Left renal cortex interstitium (tissue), 4 donors: ENCODE data around the gene ZXDC. TPM values are rescaled to one million over a fixed set of nuclear protein-coding genes. Genes with fewer than 3 reads are reported as not detected.

Experiments used
- DNase-seq, 4 donors: peaks; one replicate each; pipeline ENCODE4 v3.0.0-alpha.2; 2013; ENCODE audit warnings: low read depth in 4 of 4, low spot score in 2 of 4, missing footprints in 1 of 4
- polyA plus RNA-seq, 4 donors: library from polyadenylated mRNA; unstranded; fragments of 120-200 nt; gene quantifications; one replicate each; pipeline ENCODE4 v1.2.1, GENCODE V29; 2013; ENCODE audit not compliant: insufficient read length in 4 of 4

The ZXDC gene
- polyA plus RNA-seq, 4 donors, result 29.3 to 47.3 (median 35.9) TPM

DNA sequence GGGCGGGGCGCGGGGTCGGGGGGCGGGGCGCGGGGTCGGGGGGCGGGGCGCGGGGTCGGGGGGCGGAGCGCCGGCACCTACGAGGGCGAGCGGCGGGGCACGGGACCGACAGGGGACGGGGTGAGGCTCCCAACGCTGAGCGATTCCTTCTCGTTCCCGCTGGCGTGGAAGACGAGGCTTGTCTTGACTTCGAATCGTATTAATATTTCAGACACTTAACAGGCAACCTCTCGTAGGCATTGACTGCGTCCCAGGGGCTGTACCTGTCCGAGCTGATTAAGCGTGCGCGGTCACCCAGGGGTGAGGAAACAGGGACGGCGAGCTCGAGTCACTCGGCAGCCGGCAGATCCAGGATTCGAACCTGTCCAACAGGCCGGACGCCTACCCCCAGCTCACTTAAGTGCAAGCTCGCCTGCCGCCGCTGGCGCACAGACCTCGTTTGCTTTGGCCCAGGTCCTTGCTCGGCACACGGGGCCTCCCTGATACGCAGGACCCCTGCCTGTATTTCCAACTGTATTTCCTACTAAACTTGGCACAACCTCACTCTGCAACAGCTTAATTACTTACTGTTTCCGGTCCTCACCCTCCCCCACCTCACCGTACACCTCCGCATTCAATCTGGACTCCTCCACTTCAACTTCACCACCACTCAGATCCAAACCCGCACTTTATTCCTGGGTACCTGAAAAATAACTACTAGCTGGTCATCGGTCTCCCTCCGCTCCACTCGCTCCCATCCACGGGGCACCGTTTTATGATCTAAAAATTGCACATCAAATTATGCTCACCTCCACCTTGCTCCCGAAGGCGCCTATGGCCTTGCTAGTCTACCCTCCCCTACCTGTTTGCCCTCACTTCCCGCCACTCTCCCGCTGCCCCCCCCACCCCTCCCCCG, 722 bp upstream of the ZXDC start:
- peak in 2 of 4 donors; percentile 39 to 44 for DNase-seq

DNA sequence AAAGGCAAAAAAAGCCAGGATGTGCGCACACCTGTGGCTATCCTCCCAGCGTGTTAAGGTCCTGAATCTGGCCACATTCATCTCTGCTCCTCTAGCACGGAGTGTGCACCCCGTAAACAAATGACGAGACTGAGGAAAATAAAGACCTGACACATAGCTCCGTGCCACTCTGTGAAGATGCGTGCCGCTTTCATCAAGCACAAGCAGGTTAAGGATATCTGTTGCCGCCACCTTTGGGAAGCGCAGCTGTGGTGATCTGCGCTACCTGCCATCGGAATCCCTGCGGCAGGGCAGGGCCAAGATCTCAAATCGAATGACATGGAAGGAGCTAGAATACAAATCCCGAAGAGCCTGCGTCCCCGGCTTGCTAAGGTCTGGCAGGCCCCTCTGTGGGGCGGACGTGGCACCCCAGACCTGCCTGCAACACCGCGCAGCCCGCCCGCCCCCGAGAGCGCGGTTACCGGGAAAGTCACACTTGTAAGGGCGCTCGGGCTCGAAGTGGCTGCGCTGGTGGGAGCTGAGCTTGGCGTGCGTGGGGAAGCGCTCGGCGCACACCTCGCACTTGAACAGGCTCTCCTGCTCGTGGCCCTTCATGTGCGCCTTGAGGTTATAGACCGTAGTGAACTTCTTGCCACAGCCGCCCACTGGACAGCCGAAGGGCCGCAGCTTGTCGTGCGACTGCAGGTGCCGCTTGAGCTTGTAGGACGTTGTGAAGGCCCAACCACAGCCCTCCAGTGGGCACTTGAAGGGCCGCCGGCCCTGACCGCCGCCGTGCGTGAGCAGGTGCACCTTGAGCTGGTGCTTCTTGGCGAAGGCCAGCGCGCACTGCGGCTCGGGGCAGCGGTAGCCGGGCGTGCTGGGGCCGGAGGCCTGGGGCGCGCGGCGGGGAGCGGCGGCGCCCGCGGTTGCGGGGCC, 936 bp downstream of the ZXDC start:
- DNase-seq, result peak in 1 of 4 donors; percentile 37

GRCh38 chr3:126473292-126474168, 2.2 kb downstream of the ZXDC start:
- DNase-seq, result no peak

GRCh38 chr3:126472277-126473006, 3.2 kb downstream of the ZXDC start:
- DNase-seq, result no peak

GRCh38 chr3:126469479-126469878, 6.2 kb downstream of the ZXDC start:
- no peak for DNase-seq

DNA sequence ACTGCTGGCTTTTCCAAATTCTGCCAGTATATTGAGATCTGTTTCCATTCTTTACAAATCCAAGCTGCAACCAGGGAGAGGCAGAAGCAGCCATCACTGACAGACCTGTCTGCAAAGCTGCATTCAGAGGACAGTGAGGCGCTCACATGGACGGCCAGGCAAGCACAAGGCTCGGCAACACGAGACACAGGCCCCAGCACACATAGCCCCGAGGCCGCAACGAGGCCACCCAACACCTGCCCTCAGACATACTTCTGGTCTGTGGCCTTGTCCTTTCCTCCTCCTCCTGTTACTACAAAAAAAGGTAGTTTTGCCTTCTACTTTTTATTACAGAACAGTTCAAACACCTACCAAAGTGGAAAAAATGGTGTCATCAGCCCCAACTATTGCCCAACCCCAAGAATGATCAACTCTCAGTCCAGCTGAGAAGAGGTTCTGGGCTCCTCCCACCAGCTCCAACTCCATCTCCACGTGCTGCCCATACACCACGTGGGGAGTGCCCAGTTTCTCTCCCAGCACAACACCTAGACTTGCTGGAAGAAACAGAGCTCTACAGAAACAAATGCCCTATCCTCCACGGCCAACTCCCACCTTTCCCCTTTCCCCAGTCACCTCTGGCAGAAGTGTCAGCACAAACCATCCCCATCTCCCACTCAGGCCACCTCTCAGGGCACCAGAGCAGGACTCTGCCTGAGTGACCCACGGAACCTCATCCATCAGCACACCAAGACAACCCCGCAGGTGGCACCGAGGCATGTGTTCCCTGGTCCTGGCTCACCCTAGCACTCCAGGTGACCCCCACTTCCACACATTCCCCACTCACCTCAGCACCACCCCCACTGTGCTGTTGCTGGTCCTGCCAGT, 7.4 kb downstream of the ZXDC start:
- no peak for DNase-seq

DNA sequence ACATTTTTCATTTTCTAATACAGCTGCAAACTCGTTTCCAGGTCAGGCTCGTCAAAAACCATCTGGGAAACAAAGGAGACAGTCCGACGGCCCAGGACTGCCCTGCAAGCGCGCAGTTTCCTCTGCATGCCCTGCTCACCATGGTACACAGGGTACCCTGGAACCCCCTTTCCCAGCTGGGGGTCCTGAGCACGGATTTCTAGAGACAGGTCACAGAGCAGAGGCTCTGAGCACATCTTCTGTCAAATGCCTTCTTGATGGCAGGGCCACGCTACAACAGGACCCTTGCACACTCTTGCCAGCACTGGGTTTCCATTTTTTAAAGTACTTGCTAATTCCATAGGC, 8.1 kb downstream of the ZXDC start:
- no peak for DNase-seq

DNA sequence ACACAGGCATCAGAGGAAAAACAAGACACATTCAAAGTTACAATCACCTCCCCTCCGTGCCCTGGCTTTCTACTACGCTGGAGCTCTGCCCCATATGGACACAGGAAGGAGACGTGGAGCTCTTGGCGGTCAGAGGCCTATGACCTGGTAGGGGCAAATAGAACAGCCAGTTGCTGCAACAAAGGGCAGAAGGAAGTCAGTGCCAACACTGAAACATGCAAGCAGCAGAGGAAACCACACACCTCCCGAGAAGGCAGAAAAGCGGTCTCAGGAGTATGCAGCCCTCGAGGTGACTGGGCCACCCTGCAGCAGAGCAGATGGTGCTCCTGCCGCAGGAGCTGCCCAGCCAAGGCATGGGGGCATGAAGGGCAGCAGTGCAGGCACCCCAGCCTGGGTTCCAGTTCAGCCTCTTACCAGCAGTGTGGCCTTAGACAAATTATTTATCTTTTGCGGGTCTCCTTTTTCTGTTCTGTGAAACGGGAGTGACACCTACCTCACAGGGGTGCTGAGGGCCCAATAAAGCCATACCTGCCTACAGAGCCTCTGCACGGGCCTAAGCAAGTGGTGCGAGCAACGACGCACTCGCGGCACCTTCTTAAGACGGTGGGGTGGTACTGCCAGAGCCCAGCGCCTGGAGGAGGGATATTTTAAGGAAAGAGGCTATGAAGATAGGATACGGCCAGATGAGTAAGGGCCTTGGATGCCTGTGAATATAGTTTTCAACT, 8.6 kb downstream of the ZXDC start:
- DNase-seq, result no peak

DNA sequence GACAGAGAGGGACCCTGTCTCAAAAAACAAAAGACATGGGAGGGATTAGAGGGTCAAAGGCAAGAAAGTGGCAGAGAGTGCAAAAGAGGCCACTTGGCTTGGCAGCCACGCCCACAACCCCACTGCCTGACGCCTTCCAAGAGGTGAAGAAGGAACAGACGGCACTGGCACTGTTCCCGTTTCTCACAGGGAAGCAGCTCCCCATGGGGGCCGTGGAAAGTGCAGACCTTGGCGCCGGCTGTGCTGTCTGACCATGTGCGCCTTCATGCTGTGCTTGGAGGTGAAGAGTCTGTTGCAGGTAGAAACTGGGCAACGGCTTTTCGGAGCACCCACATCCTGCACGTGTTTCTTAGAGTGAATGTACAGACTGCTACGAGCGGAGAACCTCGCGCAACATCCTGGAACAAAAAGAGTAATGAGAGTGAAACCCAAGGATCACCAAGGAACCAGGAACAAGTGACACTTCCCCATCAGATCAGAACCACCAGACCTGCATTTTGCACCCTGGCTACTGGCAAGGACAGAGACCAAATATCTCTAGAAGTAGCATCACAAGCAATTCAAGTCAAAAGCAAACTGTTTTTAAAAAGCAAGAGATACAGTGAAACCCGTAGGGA, 9.7 kb downstream of the ZXDC start:
- no peak for DNase-seq

GRCh38 chr3:126464997-126465396, 10.7 kb downstream of the ZXDC start:
- DNase-seq, result no peak

GRCh38 chr3:126464494-126464893, 11.2 kb downstream of the ZXDC start:
- no peak for DNase-seq

DNA sequence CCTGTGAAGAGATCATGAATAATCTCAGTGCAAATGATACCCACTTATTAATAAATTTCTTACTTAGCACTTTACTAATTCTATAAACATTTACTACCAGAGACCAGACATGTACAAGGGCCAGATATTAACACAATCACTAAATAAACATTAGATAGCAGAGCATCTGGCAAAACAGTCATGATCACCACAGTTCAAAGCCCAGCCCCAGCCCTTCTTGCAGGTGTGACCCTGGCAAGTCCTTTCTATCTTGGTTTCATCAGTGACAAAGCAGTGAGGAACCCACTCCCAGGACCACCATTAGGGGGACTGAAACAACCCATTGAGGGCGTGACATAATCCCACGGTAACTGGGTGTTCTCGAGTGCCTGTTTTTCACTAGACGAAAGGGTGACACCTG, 11.6 kb downstream of the ZXDC start:
- DNase-seq, result no peak

DNA sequence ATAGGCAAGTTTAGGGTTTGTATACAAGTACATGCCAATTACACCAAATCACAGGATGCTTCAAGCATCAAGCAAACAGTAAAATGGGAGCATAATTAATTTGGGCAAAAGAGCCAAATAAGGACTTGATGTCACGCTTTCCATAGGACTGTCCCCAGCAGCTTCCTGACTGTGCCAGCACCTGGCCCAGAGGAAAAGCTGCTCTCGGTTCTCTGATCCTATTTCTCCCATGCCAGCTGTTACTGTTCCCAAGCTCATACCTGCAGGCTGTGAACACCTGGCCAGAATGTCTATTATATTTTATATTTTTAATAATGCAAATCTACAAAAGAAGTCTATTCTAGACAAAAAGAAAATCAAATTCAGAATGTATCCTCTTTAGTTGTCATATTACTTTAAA, 12.2 kb downstream of the ZXDC start:
- no peak for DNase-seq

- DNase-seq, result no peak
These were observed 14.1 kb downstream of the ZXDC start for GRCh38 chr3:126461450-126462070.

DNA sequence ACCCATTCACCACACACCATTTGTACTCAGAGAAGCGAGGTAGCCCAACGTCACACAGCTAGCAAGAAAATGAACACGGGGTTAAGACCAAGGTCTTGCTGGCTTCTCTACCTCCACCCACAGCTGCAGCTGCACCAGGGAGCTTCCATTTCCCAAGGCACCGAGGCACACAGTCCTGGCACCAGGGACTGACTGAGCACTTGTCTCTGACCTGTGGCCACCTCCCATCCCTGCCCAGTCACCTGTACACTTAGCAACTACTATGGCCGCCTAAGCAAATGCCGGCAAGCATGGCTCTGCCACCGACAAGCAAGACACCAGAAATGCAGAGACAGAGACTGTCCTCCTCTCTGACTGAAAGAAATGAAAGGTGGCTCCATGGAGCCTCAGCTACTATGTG, 15.3 kb downstream of the ZXDC start:
- no peak for DNase-seq

DNA sequence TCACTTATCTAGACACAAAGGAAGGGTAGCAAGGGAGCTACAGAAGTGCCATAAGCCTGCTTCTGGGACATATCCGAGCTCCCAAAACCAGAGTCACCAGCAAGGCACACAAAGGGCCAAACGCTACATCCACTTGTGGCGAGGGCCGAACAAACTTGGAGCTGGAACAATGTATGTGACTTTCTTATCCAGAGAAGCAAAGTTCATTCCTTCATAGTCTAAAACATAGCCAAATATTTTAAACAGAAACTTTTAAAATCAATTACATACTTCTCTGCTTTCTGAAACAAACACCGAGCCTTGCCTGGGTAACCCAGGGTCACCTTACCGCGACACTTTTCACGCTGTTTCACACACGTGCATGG, 15.9 kb downstream of the ZXDC start:
- DNase-seq, result no peak

- DNase-seq, result no peak
These were observed 16.5 kb downstream of the ZXDC start for GRCh38 chr3:126459111-126459762.
